Endothelial cell of umbilical vein (primary cell): ENCODE data around the gene PRKAG2. TPM values are rescaled to one million over a fixed set of nuclear protein-coding genes. Genes with fewer than 3 reads are reported as not detected.

ENCODE experiments used
- BruUV-seq: library from RNA; stranded (reverse); fragments of 400-500 nt; replicated peaks from 2 replicates; lab custom pipeline; 2021; lab: Mats Ljungman, UMichigan
- CTCF ChIA-PET: fragments of 300-600, 350-600 bp; sonication (Branson Sonifier 250); formaldehyde crosslinking; loops from one replicate; lab custom pipeline; 2021; ENCODE audit warnings: antibody characterized with exemption, inconsistent platforms; lab: Charles Lee
- POLR2A ChIA-PET: fragments of 300-600, 350-600 bp; sonication (Branson Sonifier 250); formaldehyde crosslinking; loops from one replicate; lab custom pipeline; 2021; ENCODE audit warnings: antibody characterized with exemption, inconsistent platforms; lab: Charles Lee
- DNase-seq: peaks from one replicate; pipeline ENCODE4 v3.0.0-alpha.2; 2011; ENCODE audit warnings: low read depth, low spot score
- FAIRE-seq: peaks from 2 replicates; lab custom pipeline; 2011; peaks lifted over from hg19 to GRCh38; lab: Jason Lieb, UNC
- H2AFZ ChIP-seq: 2 replicates; pipeline ENCODE4 v1.6.0; 2012; ENCODE audit warnings: low read depth, low read length, control low read depth, inconsistent platforms
- H3K27ac ChIP-seq: 2 replicates; pipeline ENCODE4 v1.5.1; 2011; ENCODE audit warnings: low read depth, mild to moderate bottlenecking, control low read depth, low read length, moderate library complexity; ENCODE audit not compliant: insufficient read depth
- H3K27me3 ChIP-seq, 2 experiments: 2 replicates each; pipeline versions ENCODE4 v1.6.0 to v1.6.1; 2011; ENCODE audit warnings: low read length in 2 of 2, mixed read lengths in 1 of 2; ENCODE audit not compliant: control insufficient read depth in 2 of 2, insufficient read depth in 2 of 2
- H3K36me3 ChIP-seq, 2 experiments: 2 replicates in 1 of 2; 3 replicates in 1 of 2; pipeline ENCODE4 v1.5.1; 2011; ENCODE audit warnings: low read length in 2 of 2, mild to moderate bottlenecking in 1 of 2, moderate library complexity in 1 of 2; ENCODE audit not compliant: control insufficient read depth in 2 of 2, insufficient read depth in 2 of 2; ENCODE audit errors: extremely low read depth in 1 of 2
- H3K4me1 ChIP-seq: 3 replicates; pipeline ENCODE4 v1.5.1; 2011; ENCODE audit warnings: mild to moderate bottlenecking, low read length; ENCODE audit not compliant: control insufficient read depth, insufficient read depth; ENCODE audit errors: extremely low read depth
- H3K4me2 ChIP-seq: 2 replicates; pipeline ENCODE4 v1.6.1; 2011; ENCODE audit warnings: low read length, control low read depth, mixed read lengths; ENCODE audit not compliant: insufficient read depth
- H3K4me3 ChIP-seq, 3 experiments: fragments of 200-600 bp in 1 of 3; sonication (generic), shearing (Covaris generic) in 1 of 3; replicated peaks in 1 of 3; 2 replicates each; pipeline ENCODE4 v1.5.1; 2011 to 2016; ENCODE audit warnings: control low read depth in 3 of 3, low read length in 3 of 3, mild to moderate bottlenecking in 2 of 3, inconsistent platforms in 1 of 3, low read depth in 1 of 3, moderate library complexity in 1 of 3; ENCODE audit not compliant: insufficient read depth in 1 of 3
- H3K79me2 ChIP-seq: 2 replicates; pipeline ENCODE4 v1.6.0; 2012; ENCODE audit warnings: low read length, inconsistent platforms; ENCODE audit not compliant: control insufficient read depth, insufficient read depth
- H3K9ac ChIP-seq: replicated peaks from 2 replicates; pipeline ENCODE3; 2011; ENCODE audit warnings: low read length, control low read depth; ENCODE audit not compliant: insufficient read depth; ENCODE audit errors: extremely low read depth
- H3K9me1 ChIP-seq: replicated peaks from 3 replicates; pipeline ENCODE4 v1.6.0; 2011; ENCODE audit warnings: mild to moderate bottlenecking, low read length; ENCODE audit not compliant: control insufficient read depth, insufficient read depth; ENCODE audit errors: extremely low read depth
- H3K9me3 ChIP-seq: replicated peaks from 2 replicates; pipeline ENCODE4 v1.5.1; 2012; ENCODE audit warnings: low read length, inconsistent platforms; ENCODE audit not compliant: control insufficient read depth, insufficient read depth
- H4K20me1 ChIP-seq: replicated peaks from 2 replicates; pipeline ENCODE3; 2011; ENCODE audit warnings: mild to moderate bottlenecking, low read length; ENCODE audit not compliant: control insufficient read depth, insufficient read depth; ENCODE audit errors: extremely low read depth
- CTCF ChIP-seq, 2 donors: IDR thresholded peaks; 1 replicate in 1 of 2; 2 replicates in 1 of 2; pipeline ENCODE4 v1.5.1; 2011; ENCODE audit warnings: low read length in 2 of 2, mild to moderate bottlenecking in 2 of 2, moderate library complexity in 2 of 2, control low read depth in 1 of 2, inconsistent platforms in 1 of 2, low read depth in 1 of 2; ENCODE audit not compliant: insufficient read depth in 1 of 2; ENCODE audit errors: extremely low read depth in 1 of 2
- EZH2 ChIP-seq: IDR thresholded peaks from 2 replicates; pipeline ENCODE4 v1.6.1; 2012; ENCODE audit warnings: borderline replicate concordance, low read depth, mild to moderate bottlenecking, moderate library complexity, low read length, inconsistent platforms; ENCODE audit not compliant: severe bottlenecking
- FOS ChIP-seq: IDR thresholded peaks from 2 replicates; pipeline ENCODE4 v1.6.1; 2011; ENCODE audit warnings: mild to moderate bottlenecking, low read length, moderate library complexity, borderline replicate concordance; ENCODE audit not compliant: insufficient read depth
- GATA2 ChIP-seq: IDR thresholded peaks from 2 replicates; pipeline ENCODE4 v1.7.0; 2011; ENCODE audit warnings: low read depth, mild to moderate bottlenecking, moderate library complexity, mixed read lengths, low read length; ENCODE audit not compliant: insufficient read length, insufficient read depth
- JUN ChIP-seq: IDR thresholded peaks from 2 replicates; pipeline ENCODE4 v1.6.1; 2011; ENCODE audit warnings: borderline replicate concordance, low read depth; ENCODE audit not compliant: insufficient read length, insufficient read depth
- MAX ChIP-seq: IDR thresholded peaks from 2 replicates; pipeline ENCODE4 v1.6.1; 2011; ENCODE audit not compliant: insufficient read depth, insufficient read length
- MYC ChIP-seq: IDR thresholded peaks from one replicate; pipeline ENCODE4 v1.6.1; 2011; ENCODE audit warnings: mild to moderate bottlenecking, low read depth, low read length
- POLR2A ChIP-seq: IDR thresholded peaks from 2 replicates; pipeline ENCODE4 v1.6.1; 2012; ENCODE audit warnings: low read depth, mild to moderate bottlenecking, control low read depth, low read length
- POLR2AphosphoS5 ChIP-seq: IDR thresholded peaks from 2 replicates; pipeline ENCODE4 v1.6.1; 2012; ENCODE audit warnings: low read depth, mild to moderate bottlenecking, control low read depth, low read length, moderate library complexity; ENCODE audit not compliant: insufficient read depth
- dilution Hi-C: fragments of 300-500 bp; cut with MboI; formaldehyde crosslinking; loops from one replicate; pipeline ENCODE4 v1.15.0; 2019; ENCODE audit warnings: low sequenced_read_pairs; ENCODE audit not compliant: extremely low pct_ligation_motif_present
- intact Hi-C: fragments of 100-400 bp; cut with micrococcal nuclease; formaldehyde crosslinking; loops from one replicate; pipeline ENCODE4 v1.10.0; 2022
- polyA plus RNA-seq, 4 experiments: library from polyadenylated mRNA; depleted of rRNA in 3 of 4; stranded (reverse) in 3 of 4; unstranded in 1 of 4; fragments of >200 nt; gene quantifications; 2 replicates each; pipeline versions ENCODE4 v1.2.1 to v1.2.3, GENCODE V29; 2011 to 2012; ENCODE audit warnings: missing spikeins in 1 of 4
- total RNA-seq: library from RNA; stranded (reverse); gene quantifications from 2 replicates; pipeline ENCODE4 v1.2.3, GENCODE V29; 2021

PRKAG2 gene
- total and polyA plus RNA-seq, 2 donors (not counting 3 experiments of a cell fraction or from before 2014, with no cell fraction given), result 19.3 to 51.5 TPM

GRCh38 chr7:151511270-151511669 is 365.6 kb downstream of the PRKAG2 start:
- Histone ChIP-seq H3K9me1 (no peaks in the 10 kb centered on the region), H3K27ac (no peak overlapping the region), H3K4me3 (no peak overlapping the region), H2AFZ (no peak overlapping the region), H3K9ac (no peak overlapping the region), H3K36me3 (no peaks in the 10 kb centered on the region), H3K9me3 (no peaks in the 10 kb centered on the region), H3K27me3 (no peaks in the 10 kb centered on the region), H3K79me2 (peaks cover 100% of the 10 kb centered on the region), H4K20me1 (peaks cover 30% of the 10 kb centered on the region), H3K4me1 (peaks cover 7% of the 10 kb centered on the region), H3K4me2 (no peak overlapping the region)
- CTCF ChIA-PET, result interaction anchor here (1.1 to 1.5 kb wide), 2 partner anchors 12 to 41 kb away, joined by 3 to 4 read pairs; no protein-coding TSS in a partner anchor
- FAIRE-seq (no peak), DNase-seq (no peak)
- no TSS peak for BruUV-seq
- TF ChIP-seq MYC, result no peak
- no peak for TF ChIP-seq JUN
- no peak for TF ChIP-seq EZH2
- no peak for TF ChIP-seq CTCF (IDR thresholded peaks at IDR 0.05; ENCODE audit: extremely low read depth in 1 of 2, insufficient read depth in 1 of 2, low read depth in 1 of 2, low read length in 2 of 2)
- no peak for TF ChIP-seq GATA2
- TF ChIP-seq MAX, result no peak
- TF ChIP-seq POLR2A, result no peak
- no peak for TF ChIP-seq FOS
- TF ChIP-seq POLR2AphosphoS5, result no peak
- POLR2A ChIA-PET, result no interaction called here
- intact Hi-C loops, result no loop called here
- dilution Hi-C loops, result no loop called here
